ENCODE results near the gene NAIP.
"Not testable (repeated sequence)": the region's sequence is repeated elsewhere in the genome, so short reads cannot be mapped to it uniquely, and the experiment has no call there.

- TF ChIP-seq EP300 (IDR thresholded peaks at IDR 0.05; ENCODE audit: borderline replicate concordance in 1 of 2, control insufficient read depth in 1 of 2, low read depth in 2 of 2, low read length in 2 of 2); JUNB (IDR thresholded peaks at IDR 0.05); CTCF (IDR thresholded peaks at IDR 0.05 in 2 of 3, conservative IDR thresholded peaks at IDR 0.05 in 1 of 3; ENCODE audit: control insufficient read depth in 2 of 3, extremely low read depth in 1 of 3, insufficient read depth in 1 of 3, low read depth in 3 of 3, low read length in 3 of 3); EZH2 (IDR thresholded peaks at IDR 0.05; ENCODE audit: borderline replicate concordance, control insufficient read depth, low read depth, low read length); MXI1 (IDR thresholded peaks at IDR 0.05; ENCODE audit: low read depth, low read length); NRF1 (conservative IDR thresholded peaks at IDR 0.05; ENCODE audit: low read depth, low read length); ZZZ3 (IDR thresholded peaks at IDR 0.05; ENCODE audit: control insufficient read depth, insufficient read length, low read depth); PML (IDR thresholded peaks at IDR 0.05; ENCODE audit: low read length); E2F4 (IDR thresholded peaks at IDR 0.05; ENCODE audit: low read depth, low read length); CBFB (IDR thresholded peaks at IDR 0.05; ENCODE audit: low read depth); CHD1 (IDR thresholded peaks at IDR 0.05; ENCODE audit: low read depth, low read length); POLR2A (IDR thresholded peaks at IDR 0.05; ENCODE audit: low read depth, low read length): not testable (repeated sequence)
These were observed 18.2 kb downstream of the NAIP start for GRCh38 chr5:71006983-71007382.
